Measurements from ENCODE around the gene MT1X. TPM values are rescaled to one million over a fixed set of nuclear protein-coding genes. Genes with fewer than 3 reads are reported as not detected.

The MT1X gene
- total and polyA plus RNA-seq, 2 of the 13 experiments (the other 11 are each of a cell fraction or from before 2014, with no cell fraction given) = 19.7 to 288 TPM

GRCh38 chr16:56667581-56668571 lies 14.4 kb upstream of the MT1X start, which contains the start of gene MT1G (continued):
- TF ChIP-seq SNAPC4 (CRISPR knock-in tag; IDR thresholded peaks at IDR 0.05) (no peak), SMARCC2 (IDR thresholded peaks at IDR 0.05) (no peak), SMYD3 (CRISPR knock-in tag; IDR thresholded peaks at IDR 0.05) (no peak), ZNF136 (CRISPR knock-in tag; IDR thresholded peaks at IDR 0.05; ENCODE audit: low read depth) (0 out of 2 replicates have a peak, but pooled peaks have one; percentile 68), NKX3-1 (CRISPR knock-in tag; IDR thresholded peaks at IDR 0.05) (no peak), USF2 (IDR thresholded peaks at IDR 0.05; ENCODE audit: low read depth, low read length) (no peak), USF2 (CRISPR knock-in tag; IDR thresholded peaks at IDR 0.05; ENCODE audit: borderline replicate concordance) (no peak), ELF1 (CRISPR knock-in tag; IDR thresholded peaks at IDR 0.05) (no peak), MXI1 (IDR thresholded peaks at IDR 0.05; ENCODE audit: borderline replicate concordance, low read depth, low read length) (no peak), ZNF646 (CRISPR knock-in tag; IDR thresholded peaks at IDR 0.05) (no peak), MIER2 (CRISPR knock-in tag; IDR thresholded peaks at IDR 0.05) (no peak), ZNF652 (CRISPR knock-in tag; IDR thresholded peaks at IDR 0.05; ENCODE audit: borderline replicate concordance, low read depth) (no peak), EHMT2 (IDR thresholded peaks at IDR 0.05; ENCODE audit: borderline replicate concordance, low read depth, low read length) (no peak), NR0B2 (CRISPR knock-in tag; IDR thresholded peaks at IDR 0.05) (no peak; the same call in 1 of the 2 replicates)

Data from HepG2 (cell line).